ENCODE data around the gene ANKRD11. TPM values are rescaled to one million over a fixed set of nuclear protein-coding genes. Genes with fewer than 3 reads are reported as not detected.
"Not testable (repeated sequence)": the region's sequence is repeated elsewhere in the genome, so short reads cannot be mapped to it uniquely, and the experiment has no call there.

ANKRD11 gene
- polyA plus RNA-seq, 4 donors: 48.4 to 86.7 (median 65.5) TPM

DNA sequence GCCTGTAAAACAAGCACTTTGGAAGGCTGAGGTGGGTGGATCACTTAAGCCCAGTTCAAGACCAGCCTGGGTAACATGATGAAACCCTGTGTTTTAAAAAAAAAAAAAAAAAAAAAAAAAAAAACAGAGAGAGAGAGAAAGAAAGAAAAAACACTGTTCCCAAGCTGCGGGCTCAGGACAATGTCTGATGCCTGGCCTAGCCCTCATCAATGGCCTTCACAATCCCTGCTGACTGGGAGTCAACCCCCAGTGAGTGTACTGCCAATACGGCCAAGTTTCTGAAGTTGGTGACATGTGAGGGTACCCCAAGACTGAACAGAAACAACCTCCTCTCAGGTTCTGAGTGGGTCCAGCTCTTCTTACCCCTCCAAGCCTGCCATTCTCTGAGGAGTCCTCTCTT, 156.3 kb downstream of the ANKRD11 start:
- FAIRE-seq (no peak), DNase-seq (no peak)
- Histone ChIP-seq H3K36me3 (ENCODE audit: control insufficient read depth in 3 of 3, insufficient read depth in 2 of 3, low read depth in 1 of 3, low read length in 3 of 3) (peaks cover 0 to 18% (median 0%) of the 10 kb centered on the region in 3 donors), H3K4me3 (ENCODE audit: low read depth in 1 of 3, low read length in 3 of 3) (no peak overlapping the region), H3K27me3 (ENCODE audit: control insufficient read depth in 3 of 3, insufficient read depth in 3 of 3, low read length in 3 of 3) (no peaks in the 10 kb centered on the region), H3K4me1 (ENCODE audit: control insufficient read depth in 3 of 3, insufficient read depth in 2 of 3, low read depth in 1 of 3, low read length in 2 of 3) (peaks cover under 1 to 30% (median 9%) of the 10 kb centered on the region in 3 donors), H3K9me3 (ENCODE audit: control insufficient read depth in 2 of 2, insufficient read depth in 1 of 2, low read depth in 1 of 2, low read length in 1 of 2) (no peaks in the 10 kb centered on the region), H3K27ac (ENCODE audit: low read depth in 1 of 3, low read length in 2 of 3) (peak overlapping the region in 2 of 3 donors; percentile 42 to 45)
- 29 to 64% (median 36%) methylated on average over 2 of the region's 2 CpGs for WGBS, 3 donors

DNA sequence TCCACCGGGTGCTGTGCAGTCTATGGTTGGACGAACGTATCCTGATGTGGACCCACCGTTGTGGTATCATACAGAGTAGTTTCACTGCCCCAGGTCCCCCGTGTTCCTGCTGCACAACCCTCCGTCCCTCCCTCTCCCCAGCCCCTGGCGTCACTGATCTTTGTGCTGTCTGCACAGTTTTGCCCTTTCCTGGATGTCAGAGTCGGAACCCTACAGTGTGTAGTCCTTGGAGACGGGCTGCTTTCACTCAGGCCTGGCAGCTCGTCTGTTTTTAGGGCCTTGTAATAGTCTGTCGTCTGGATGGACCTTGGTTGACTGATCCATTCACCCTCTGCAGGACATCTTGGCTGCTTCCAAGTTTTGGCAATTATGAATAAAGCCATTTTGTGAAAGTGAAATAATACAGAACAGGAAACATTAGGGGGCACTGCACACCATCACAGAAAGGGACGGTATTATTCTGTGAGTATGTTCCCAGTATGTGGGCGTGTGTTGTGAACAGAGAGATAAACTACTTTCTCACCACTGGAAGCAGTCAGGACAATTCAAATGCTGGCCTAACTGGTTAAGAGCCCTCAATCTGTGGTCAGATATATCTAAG, 156.9 kb downstream of the ANKRD11 start:
- Histone ChIP-seq H3K27ac (ENCODE audit: low read depth in 1 of 3, low read length in 2 of 3) (peak overlapping the region in 2 of 3 donors; percentile 0 to 45), H3K4me1 (ENCODE audit: control insufficient read depth in 3 of 3, insufficient read depth in 2 of 3, low read depth in 1 of 3, low read length in 2 of 3) (peaks cover 0 to 26% (median 8%) of the 10 kb centered on the region in 3 donors), H3K36me3 (ENCODE audit: control insufficient read depth in 3 of 3, insufficient read depth in 2 of 3, low read depth in 1 of 3, low read length in 3 of 3) (peaks cover 0 to 22% (median 0%) of the 10 kb centered on the region in 3 donors)
- 40 to 46% (median 42%) methylated on average over 10 to 12 of the region's 13 CpGs for WGBS, 3 donors
- peak; percentile 77 to 78 for DNase-seq
- not testable (repeated sequence) for H3K4me3 ChIP-seq (ENCODE audit: low read depth in 1 of 3, low read length in 3 of 3); FAIRE-seq; H3K9me3 ChIP-seq (ENCODE audit: control insufficient read depth in 2 of 2, insufficient read depth in 1 of 2, low read depth in 1 of 2, low read length in 1 of 2); H3K27me3 ChIP-seq (ENCODE audit: control insufficient read depth in 3 of 3, insufficient read depth in 3 of 3, low read length in 3 of 3)

GRCh38 chr16:89332902-89333245, 157.5 kb downstream of the ANKRD11 start:
- no peak for FAIRE-seq
- no peak overlapping the region for H3K27ac ChIP-seq (ENCODE audit: low read depth in 1 of 3, low read length in 2 of 3)
- peaks cover 0 to 27% (median 0%) of the 10 kb centered on the region in 3 donors for H3K36me3 ChIP-seq (ENCODE audit: control insufficient read depth in 3 of 3, insufficient read depth in 2 of 3, low read depth in 1 of 3, low read length in 3 of 3)
- no peaks in the 10 kb centered on the region for H3K27me3 ChIP-seq (ENCODE audit: control insufficient read depth in 3 of 3, insufficient read depth in 3 of 3, low read length in 3 of 3)
- H3K9me3 ChIP-seq (ENCODE audit: control insufficient read depth in 2 of 2, insufficient read depth in 1 of 2, low read depth in 1 of 2, low read length in 1 of 2): no peaks in the 10 kb centered on the region
- H3K4me1 ChIP-seq (ENCODE audit: control insufficient read depth in 3 of 3, insufficient read depth in 2 of 3, low read depth in 1 of 3, low read length in 2 of 3): peaks cover 0 to 20% (median 8%) of the 10 kb centered on the region in 3 donors
- no peak for DNase-seq
- 58 to 76% (median 60%) methylated on average over 7 of the region's 7 CpGs for WGBS, 3 donors
- no peak overlapping the region for H3K4me3 ChIP-seq (ENCODE audit: low read depth in 1 of 3, low read length in 3 of 3)

DNA sequence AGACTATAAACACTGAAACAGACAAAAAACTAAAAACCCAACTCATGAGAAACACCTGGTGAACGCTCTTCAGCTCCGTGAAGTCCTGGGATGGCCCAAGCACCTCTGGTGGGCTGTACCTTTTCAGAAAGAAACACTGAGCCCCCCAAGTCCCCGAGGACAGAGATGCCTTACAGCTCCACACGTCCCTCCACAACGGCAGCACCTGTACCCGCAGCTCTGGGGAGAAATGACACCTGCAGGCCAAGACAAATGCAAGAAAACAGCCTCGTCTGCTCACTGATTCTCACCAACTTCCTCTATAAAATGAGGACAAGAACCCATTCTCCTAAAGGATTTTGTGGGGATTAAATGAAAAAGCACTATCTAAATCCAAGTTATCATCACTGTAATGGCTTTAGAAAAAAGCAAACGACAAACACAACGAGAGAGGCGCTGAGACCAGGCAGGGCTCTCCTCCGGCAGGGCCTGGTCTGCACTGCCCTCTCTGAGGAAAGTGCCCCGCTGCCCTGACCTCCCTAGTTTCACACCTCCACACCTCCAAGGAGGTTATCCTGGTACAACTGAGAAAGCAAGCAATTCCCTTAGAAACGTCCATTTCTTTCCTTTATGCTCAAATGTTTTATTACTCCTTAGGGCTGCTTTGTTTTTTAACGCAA, 158.0 kb downstream of the ANKRD11 start:
- no peak overlapping the region for H3K4me3 ChIP-seq (ENCODE audit: low read depth in 1 of 3, low read length in 3 of 3)
- peaks cover 0 to 27% (median 0%) of the 10 kb centered on the region in 3 donors for H3K36me3 ChIP-seq (ENCODE audit: control insufficient read depth in 3 of 3, insufficient read depth in 2 of 3, low read depth in 1 of 3, low read length in 3 of 3)
- H3K4me1 ChIP-seq (ENCODE audit: control insufficient read depth in 3 of 3, insufficient read depth in 2 of 3, low read depth in 1 of 3, low read length in 2 of 3): peaks cover 0 to 16% (median 8%) of the 10 kb centered on the region in 3 donors
- H3K27ac ChIP-seq (ENCODE audit: low read depth in 1 of 3, low read length in 2 of 3): no peak overlapping the region
- no peaks in the 10 kb centered on the region for H3K27me3 ChIP-seq (ENCODE audit: control insufficient read depth in 3 of 3, insufficient read depth in 3 of 3, low read length in 3 of 3)
- no peak for DNase-seq
- 58 to 64% (median 62%) methylated on average over 14 of the region's 14 CpGs for WGBS, 3 donors
- no peak for FAIRE-seq
- H3K9me3 ChIP-seq (ENCODE audit: control insufficient read depth in 2 of 2, insufficient read depth in 1 of 2, low read depth in 1 of 2, low read length in 1 of 2): no peaks in the 10 kb centered on the region

DNA sequence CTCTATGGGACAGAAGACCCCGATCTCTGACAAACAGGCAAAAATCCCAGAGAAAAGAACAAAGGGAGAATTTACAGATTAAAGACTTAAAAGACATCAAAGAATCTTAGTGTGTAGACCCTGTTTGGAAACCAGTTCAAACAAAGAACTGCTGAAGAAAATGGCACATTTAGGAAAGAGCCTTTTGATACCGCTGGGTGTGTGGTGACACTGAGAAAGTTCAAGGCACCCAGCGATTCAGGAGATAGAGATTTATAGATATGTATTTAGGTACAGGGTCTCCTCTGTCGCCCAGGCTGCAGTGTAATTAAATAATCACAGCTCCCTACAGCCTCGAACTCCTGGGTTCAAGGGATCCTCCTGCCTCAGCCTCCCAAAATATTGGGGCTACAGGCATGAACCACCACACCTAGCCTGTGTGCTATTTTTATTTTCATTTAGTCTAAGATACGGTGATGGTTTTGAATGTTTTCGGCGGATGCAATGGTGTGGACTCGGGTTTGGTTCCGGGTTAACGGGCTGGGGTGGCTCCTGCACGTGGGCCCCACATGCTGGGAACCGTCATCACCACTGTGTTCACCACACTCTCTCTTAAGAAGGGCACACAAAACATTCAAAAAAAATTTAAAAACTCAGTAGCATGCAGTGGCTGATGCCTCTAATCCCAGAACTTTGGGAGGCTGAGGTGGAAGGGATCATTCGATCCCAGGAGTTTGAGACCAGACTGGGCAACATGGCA, 158.8 kb downstream of the ANKRD11 start:
- DNase-seq: no peak
- Histone ChIP-seq H3K4me3 (ENCODE audit: low read depth in 1 of 3, low read length in 3 of 3) (no peak overlapping the region), H3K36me3 (ENCODE audit: control insufficient read depth in 3 of 3, insufficient read depth in 2 of 3, low read depth in 1 of 3, low read length in 3 of 3) (peaks cover 0 to 27% (median 0%) of the 10 kb centered on the region in 3 donors), H3K4me1 (ENCODE audit: control insufficient read depth in 3 of 3, insufficient read depth in 2 of 3, low read depth in 1 of 3, low read length in 2 of 3) (peaks cover under 1 to 18% (median 8%) of the 10 kb centered on the region in 3 donors), H3K9me3 (ENCODE audit: control insufficient read depth in 2 of 2, insufficient read depth in 1 of 2, low read depth in 1 of 2, low read length in 1 of 2) (no peaks in the 10 kb centered on the region), H3K27ac (ENCODE audit: low read depth in 1 of 3, low read length in 2 of 3) (no peak overlapping the region), H3K27me3 (ENCODE audit: control insufficient read depth in 3 of 3, insufficient read depth in 3 of 3, low read length in 3 of 3) (no peaks in the 10 kb centered on the region)
- WGBS, 3 donors: 81 to 85% (median 83%) methylated on average over 14 of the region's 14 CpGs
- no peak for FAIRE-seq

GRCh38 chr16:89330177-89330856, 160.0 kb downstream of the ANKRD11 start:
- DNase-seq (no peak), FAIRE-seq (no peak)
- Histone ChIP-seq H3K27me3 (ENCODE audit: control insufficient read depth in 3 of 3, insufficient read depth in 3 of 3, low read length in 3 of 3) (no peaks in the 10 kb centered on the region), H3K4me3 (ENCODE audit: low read depth in 1 of 3, low read length in 3 of 3) (no peak overlapping the region), H3K27ac (ENCODE audit: low read depth in 1 of 3, low read length in 2 of 3) (peak overlapping the region in 1 of 3 donors; percentile 33), H3K4me1 (ENCODE audit: control insufficient read depth in 3 of 3, insufficient read depth in 2 of 3, low read depth in 1 of 3, low read length in 2 of 3) (peaks cover 6 to 27% (median 8%) of the 10 kb centered on the region in 3 donors), H3K36me3 (ENCODE audit: control insufficient read depth in 3 of 3, insufficient read depth in 2 of 3, low read depth in 1 of 3, low read length in 3 of 3) (peaks cover 0 to 32% (median 0%) of the 10 kb centered on the region in 3 donors), H3K9me3 (ENCODE audit: control insufficient read depth in 2 of 2, insufficient read depth in 1 of 2, low read depth in 1 of 2, low read length in 1 of 2) (no peaks in the 10 kb centered on the region)
- WGBS, 3 donors: 45 to 64% (median 53%) methylated on average over 19 to 25 of the region's 25 CpGs

- FAIRE-seq: not testable (repeated sequence)
- 96 to 97% (median 96%) methylated on average over 4 of the region's 4 CpGs for WGBS, 3 donors
Measured at GRCh38 chr16:89329830-89330176, 160.6 kb downstream of the ANKRD11 start.

More at GRCh38 chr16:89329830-89330176, 160.6 kb downstream of the ANKRD11 start:
- not testable (repeated sequence) for H3K27me3 ChIP-seq (ENCODE audit: control insufficient read depth in 3 of 3, insufficient read depth in 3 of 3, low read length in 3 of 3); DNase-seq; H3K9me3 ChIP-seq (ENCODE audit: control insufficient read depth in 2 of 2, insufficient read depth in 1 of 2, low read depth in 1 of 2, low read length in 1 of 2); H3K4me3 ChIP-seq (ENCODE audit: low read depth in 1 of 3, low read length in 3 of 3)
- Histone ChIP-seq H3K27ac (ENCODE audit: low read depth in 1 of 3, low read length in 2 of 3) (peak overlapping the region in 1 of 3 donors; percentile 33), H3K36me3 (ENCODE audit: control insufficient read depth in 3 of 3, insufficient read depth in 2 of 3, low read depth in 1 of 3, low read length in 3 of 3) (peaks cover 0 to 37% (median 0%) of the 10 kb centered on the region in 3 donors), H3K4me1 (ENCODE audit: control insufficient read depth in 3 of 3, insufficient read depth in 2 of 3, low read depth in 1 of 3, low read length in 2 of 3) (peaks cover 6 to 23% (median 8%) of the 10 kb centered on the region in 3 donors)

All from small intestine (tissue), 7 donors.